DOHH2 (cell line): ENCODE results near the gene MYO1C.
"Not testable (repeated sequence)": the region's sequence is repeated elsewhere in the genome, so short reads cannot be mapped to it uniquely, and the experiment has no call there.

Source experiments
- H3F3A ChIP-seq: fragments of 200-600 bp; sonication (generic), shearing (Covaris generic); 2 replicates; pipeline ENCODE4 v1.6.0; 2016; ENCODE audit warnings: antibody characterized with exemption, mild to moderate bottlenecking; ENCODE audit not compliant: control insufficient read depth, insufficient read depth
- H3K27ac ChIP-seq: fragments of 200-600 bp; sonication (generic); 2 replicates; pipeline ENCODE4 v1.5.1; 2014; ENCODE audit warnings: low read depth, mild to moderate bottlenecking, low read length, moderate library complexity
- H3K27me3 ChIP-seq: fragments of 200-600 bp; sonication (generic); 2 replicates; pipeline ENCODE4 v1.6.1; 2014; ENCODE audit warnings: mild to moderate bottlenecking, low read length, mixed read lengths; ENCODE audit not compliant: control insufficient read depth
- H3K36me3 ChIP-seq: fragments of 200-600 bp; sonication (generic); 2 replicates; pipeline ENCODE4 v1.6.1; 2014; ENCODE audit warnings: mild to moderate bottlenecking, low read length, moderate library complexity, mixed read lengths; ENCODE audit not compliant: control insufficient read depth
- H3K4me1 ChIP-seq: fragments of 200-600 bp; sonication (generic); 2 replicates; pipeline ENCODE4 v1.6.1; 2014; ENCODE audit warnings: mild to moderate bottlenecking, low read length, mixed read lengths; ENCODE audit not compliant: control insufficient read depth
- H3K4me2 ChIP-seq: fragments of 200-600 bp; sonication (generic); 2 replicates; pipeline ENCODE4 v1.6.0; 2014; ENCODE audit warnings: mild to moderate bottlenecking, low read length, moderate library complexity
- H3K4me3 ChIP-seq: fragments of 200-600 bp; sonication (generic); 2 replicates; pipeline ENCODE4 v1.5.1; 2014; ENCODE audit warnings: mild to moderate bottlenecking, low read length, mixed read lengths
- H3K79me2 ChIP-seq: fragments of 200-600 bp; sonication (generic); 2 replicates; pipeline ENCODE4 v1.6.1; 2014; ENCODE audit warnings: mild to moderate bottlenecking, low read length, mixed read lengths; ENCODE audit not compliant: control insufficient read depth
- H3K9me2 ChIP-seq: fragments of 200-600 bp; sonication (generic); replicated peaks from 2 replicates; pipeline ENCODE4 v1.6.1; 2014; ENCODE audit warnings: mild to moderate bottlenecking, low read length, mixed read lengths; ENCODE audit not compliant: control insufficient read depth
- H3K9me3 ChIP-seq: fragments of 200-600 bp; sonication (generic); 2 replicates; pipeline ENCODE4 v1.6.1; 2014; ENCODE audit warnings: antibody characterized with exemption, low read length, mixed read lengths; ENCODE audit not compliant: control insufficient read depth, insufficient read depth
- H4K20me1 ChIP-seq: fragments of 200-600 bp; sonication (generic); 2 replicates; pipeline ENCODE4 v1.6.0; 2014; ENCODE audit warnings: low read depth, mild to moderate bottlenecking, antibody characterized with exemption, low read length, moderate library complexity; ENCODE audit not compliant: control insufficient read depth, insufficient read depth
- CTCF ChIP-seq: fragments of 200-600 bp; sonication (generic); IDR thresholded peaks from one replicate; pipeline ENCODE4 v1.5.1; 2014; ENCODE audit warnings: antibody characterized with exemption, mild to moderate bottlenecking, low read depth, low read length; ENCODE audit not compliant: poor library complexity, severe bottlenecking
- EZH2phosphoT487 ChIP-seq: fragments of 200-600 bp; sonication (generic); IDR thresholded peaks from 2 replicates; pipeline ENCODE4 v1.6.1; 2017; ENCODE audit warnings: borderline replicate concordance, mild to moderate bottlenecking, antibody characterized with exemption, low read length, moderate library complexity, mixed read lengths

The MYO1C gene

DNA sequence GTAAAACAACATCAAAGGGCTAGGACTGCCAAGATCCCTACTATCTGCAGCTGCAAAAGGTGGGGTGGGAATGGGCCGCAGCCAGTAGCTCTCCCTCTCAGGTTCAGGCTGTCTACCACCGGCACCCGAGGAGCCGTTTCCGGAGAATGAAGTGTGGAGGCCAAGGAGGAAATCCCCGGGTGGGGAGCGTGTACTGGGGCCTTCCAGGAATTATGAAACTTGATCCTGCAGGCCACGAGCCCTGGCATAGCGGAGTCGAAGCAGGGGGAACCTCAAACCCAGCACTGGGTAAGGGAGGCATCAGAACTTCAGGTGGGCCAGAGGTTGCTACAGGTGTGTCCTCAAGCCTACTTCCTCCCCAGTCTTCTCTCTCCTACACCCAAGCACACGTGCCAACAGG, 18.8 kb upstream of the MYO1C start:
- Histone ChIP-seq H3K9me3 (no peaks in the 10 kb centered on the region), H3K36me3 (peaks cover 8% of the 10 kb centered on the region; the same call in 1 of the 2 replicates), H3F3A (no peaks in the 10 kb centered on the region), H3K4me2 (no peak overlapping the region), H3K27ac (no peak overlapping the region), H4K20me1 (no peaks in the 10 kb centered on the region), H3K4me1 (peaks cover 8% of the 10 kb centered on the region), H3K79me2 (peaks cover 20% of the 10 kb centered on the region), H3K9me2 (no peaks in the 10 kb centered on the region), H3K27me3 (no peaks in the 10 kb centered on the region), H3K4me3 (no peak overlapping the region)
- TF ChIP-seq EZH2phosphoT487 (no peak), CTCF (no peak)

- Histone ChIP-seq H3K9me2 (no peaks in the 10 kb centered on the region), H3F3A (no peaks in the 10 kb centered on the region), H3K27ac (no peak overlapping the region), H3K4me3 (no peak overlapping the region), H3K9me3 (no peaks in the 10 kb centered on the region), H4K20me1 (no peaks in the 10 kb centered on the region), H3K4me1 (no peaks in the 10 kb centered on the region), H3K79me2 (peaks cover under 1% of the 10 kb centered on the region), H3K27me3 (no peaks in the 10 kb centered on the region), H3K36me3 (peaks cover 8% of the 10 kb centered on the region; the same call in 1 of the 2 replicates), H3K4me2 (no peak overlapping the region)
- no peak for TF ChIP-seq CTCF
- TF ChIP-seq EZH2phosphoT487, result no peak
Measured at GRCh38 chr17:1509290-1509881, 16.9 kb upstream of the MYO1C start.

DNA sequence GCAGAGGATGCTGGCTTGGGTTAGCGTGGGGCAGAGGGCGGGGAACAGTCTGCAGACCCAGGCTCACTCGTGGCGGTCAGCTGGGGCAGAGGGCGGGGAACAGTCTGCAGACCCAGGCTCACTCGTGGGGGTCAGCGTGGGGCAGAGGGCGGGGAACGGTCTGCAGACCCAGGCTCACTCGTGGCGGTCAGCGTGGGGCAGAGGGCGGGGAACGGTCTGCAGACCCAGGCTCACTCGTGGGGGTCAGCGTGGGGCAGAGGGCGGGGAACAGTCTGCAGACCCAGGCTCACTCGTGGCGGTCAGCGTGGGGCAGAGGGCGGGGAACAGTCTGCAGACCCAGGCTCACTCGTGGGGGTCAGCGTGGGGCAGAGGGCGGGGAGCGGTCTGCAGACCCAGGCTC, 16.2 kb upstream of the MYO1C start:
- not testable (repeated sequence) for H3K36me3 ChIP-seq, H3K79me2 ChIP-seq, H3K27me3 ChIP-seq, H3K9me3 ChIP-seq, H3K4me2 ChIP-seq, H3K4me1 ChIP-seq, H3F3A ChIP-seq, H4K20me1 ChIP-seq, H3K4me3 ChIP-seq, H3K9me2 ChIP-seq, H3K27ac ChIP-seq

DNA sequence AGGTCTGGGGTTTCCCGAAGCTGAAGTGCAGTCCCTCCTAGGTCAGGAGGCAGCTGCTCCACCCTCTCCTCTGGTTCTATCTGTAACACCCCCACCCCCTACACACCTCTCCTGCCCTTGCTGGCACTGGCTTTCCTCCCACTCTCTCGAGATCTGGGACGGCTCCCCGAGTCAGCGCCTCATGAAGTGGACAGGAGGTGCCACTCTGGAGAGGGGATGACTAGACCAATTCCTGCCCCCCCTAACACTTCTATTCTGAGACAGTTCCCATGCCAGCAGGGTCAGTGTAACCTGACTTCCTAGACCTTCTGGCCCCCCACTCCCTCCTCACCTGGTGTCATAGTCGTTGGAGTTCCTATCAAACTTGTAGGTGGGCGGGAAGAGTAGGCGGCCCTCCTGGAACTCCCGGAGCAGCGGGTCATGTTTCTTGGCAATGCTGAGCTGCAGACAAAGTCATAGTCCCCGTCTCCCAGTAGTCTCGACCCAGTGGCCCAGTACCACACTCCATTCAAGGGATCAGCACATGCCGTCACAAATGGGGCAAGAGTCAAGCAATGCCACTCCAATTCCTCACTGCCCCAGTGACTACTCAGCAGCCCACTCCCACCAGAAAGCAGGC, 14.3 kb upstream of the MYO1C start:
- TF ChIP-seq EZH2phosphoT487 (no peak), CTCF (no peak)

More for the DNA sequence above, 14.3 kb upstream of the MYO1C start:
- H3K79me2 ChIP-seq, result no peaks in the 10 kb centered on the region
- H3F3A ChIP-seq, result no peaks in the 10 kb centered on the region
- no peaks in the 10 kb centered on the region for H4K20me1 ChIP-seq
- no peak overlapping the region for H3K4me3 ChIP-seq
- H3K4me2 ChIP-seq, result no peak overlapping the region
- H3K4me1 ChIP-seq, result no peaks in the 10 kb centered on the region
- no peaks in the 10 kb centered on the region for H3K9me3 ChIP-seq
- H3K9me2 ChIP-seq, result no peaks in the 10 kb centered on the region
- H3K36me3 ChIP-seq, result peaks cover 4% of the 10 kb centered on the region; the same call in 1 of the 2 replicates
- H3K27me3 ChIP-seq, result no peaks in the 10 kb centered on the region
- H3K27ac ChIP-seq, result no peak overlapping the region
